ENCODE results near the gene MTA1.

MTA1 gene

GRCh38 chr14:105392131-105393090 is 27.2 kb upstream of the MTA1 start:
- 98% methylated on average over 33 of the region's 40 CpGs for WGBS (ENCODE audit: insufficient coverage)
- no peaks in the 10 kb centered on the region for H3K27me3 ChIP-seq (replicated peaks in 2 of 5; ENCODE audit: control insufficient read depth in 4 of 5, insufficient read depth in 5 of 5, low read length in 4 of 5)
- H3K4me1 ChIP-seq (ENCODE audit: control extremely low read depth in 1 of 4, control insufficient read depth in 4 of 4, insufficient read depth in 4 of 4, low read length in 3 of 4) = peaks cover 0 to 54% (median 34%) of the 10 kb centered on the region in 4 experiments
- POLR2A ChIA-PET = interaction anchor here (0.6 kb wide), 1 partner anchor 429 kb away, joined by 5 read pairs; no protein-coding TSS in a partner anchor
- CTCF ChIA-PET = interaction anchor here (1.2 to 4.5 kb wide), 3 partner anchors 14 to 21 kb away, joined by 3 to 24 read pairs (median 5); no protein-coding TSS in a partner anchor
- H3K27ac ChIP-seq (ENCODE audit: insufficient read depth in 1 of 2, low read depth in 1 of 2, low read length in 2 of 2, poor library complexity in 1 of 2, severe bottlenecking in 2 of 2) = no peak overlapping the region
- no peak overlapping the region for H3K4me3 ChIP-seq (ENCODE audit: control insufficient read depth in 1 of 7, extremely low read depth in 1 of 7, insufficient read depth in 4 of 7, low read depth in 2 of 7, low read length in 6 of 7)
- H3K9me3 ChIP-seq (ENCODE audit: control extremely low read depth in 1 of 5, control insufficient read depth in 4 of 5, insufficient read depth in 2 of 5, low read depth in 1 of 5, low read length in 4 of 5) = no peaks in the 10 kb centered on the region
- no peak for DNase-seq
- peaks cover 0 to 12% (median 6%) of the 10 kb centered on the region in 4 experiments for H3K36me3 ChIP-seq (ENCODE audit: control insufficient read depth in 4 of 4, insufficient read depth in 4 of 4, low read length in 3 of 4)

- no peaks in the 10 kb centered on the region for H3K9me3 ChIP-seq (ENCODE audit: control extremely low read depth in 1 of 5, control insufficient read depth in 4 of 5, insufficient read depth in 2 of 5, low read depth in 1 of 5, low read length in 4 of 5)
These were observed 26.5 kb upstream of the MTA1 start for GRCh38 chr14:105393151-105393550.

GRCh38 chr14:105394714-105395537 is 24.7 kb upstream of the MTA1 start:
- ChIA-PET CTCF (interaction anchor here (4.5 kb wide), 1 partner anchor 22 kb away, joined by 24 read pairs; no protein-coding TSS in a partner anchor), POLR2A (interaction anchor here (0.5 kb wide), 1 partner anchor 14 kb away, joined by 4 read pairs; no protein-coding TSS in a partner anchor)
- Histone ChIP-seq H3K4me3 (ENCODE audit: control insufficient read depth in 1 of 7, extremely low read depth in 1 of 7, insufficient read depth in 4 of 7, low read depth in 2 of 7, low read length in 6 of 7) (no peak overlapping the region), H3K9me3 (ENCODE audit: control extremely low read depth in 1 of 5, control insufficient read depth in 4 of 5, insufficient read depth in 2 of 5, low read depth in 1 of 5, low read length in 4 of 5) (no peaks in the 10 kb centered on the region), H3K27ac (ENCODE audit: insufficient read depth in 1 of 2, low read depth in 1 of 2, low read length in 2 of 2, poor library complexity in 1 of 2, severe bottlenecking in 2 of 2) (no peak overlapping the region), H3K27me3 (replicated peaks in 2 of 5; ENCODE audit: control insufficient read depth in 4 of 5, insufficient read depth in 5 of 5, low read length in 4 of 5) (no peaks in the 10 kb centered on the region), H3K4me1 (ENCODE audit: control extremely low read depth in 1 of 4, control insufficient read depth in 4 of 4, insufficient read depth in 4 of 4, low read length in 3 of 4) (peaks cover 0 to 59% (median 39%) of the 10 kb centered on the region in 4 experiments), H3K36me3 (ENCODE audit: control insufficient read depth in 4 of 4, insufficient read depth in 4 of 4, low read length in 3 of 4) (peaks cover 0 to 13% (median 7%) of the 10 kb centered on the region in 4 experiments)
- 90% methylated on average over 21 of the region's 25 CpGs for WGBS (ENCODE audit: insufficient coverage)
- no peak for DNase-seq

More at GRCh38 chr14:105393151-105393550, 26.5 kb upstream of the MTA1 start:
- no peaks in the 10 kb centered on the region for H3K27me3 ChIP-seq (replicated peaks in 2 of 5; ENCODE audit: control insufficient read depth in 4 of 5, insufficient read depth in 5 of 5, low read length in 4 of 5)
- DNase-seq = no peak
- H3K4me3 ChIP-seq (ENCODE audit: control insufficient read depth in 1 of 7, extremely low read depth in 1 of 7, insufficient read depth in 4 of 7, low read depth in 2 of 7, low read length in 6 of 7) = no peak overlapping the region
- CTCF ChIA-PET = interaction anchor here (4.5 kb wide), 1 partner anchor 21 kb away, joined by 24 read pairs; no protein-coding TSS in a partner anchor
- H3K27ac ChIP-seq (ENCODE audit: insufficient read depth in 1 of 2, low read depth in 1 of 2, low read length in 2 of 2, poor library complexity in 1 of 2, severe bottlenecking in 2 of 2) = no peak overlapping the region
- 96% methylated on average over 14 of the region's 14 CpGs for WGBS (ENCODE audit: insufficient coverage)
- peaks cover 0 to 9% (median 4%) of the 10 kb centered on the region in 4 experiments for H3K36me3 ChIP-seq (ENCODE audit: control insufficient read depth in 4 of 4, insufficient read depth in 4 of 4, low read length in 3 of 4)
- H3K4me1 ChIP-seq (ENCODE audit: control extremely low read depth in 1 of 4, control insufficient read depth in 4 of 4, insufficient read depth in 4 of 4, low read length in 3 of 4) = peaks cover 0 to 60% (median 40%) of the 10 kb centered on the region in 4 experiments
- POLR2A ChIA-PET = no interaction called here

- Histone ChIP-seq H3K4me3 (ENCODE audit: control insufficient read depth in 1 of 7, extremely low read depth in 1 of 7, insufficient read depth in 4 of 7, low read depth in 2 of 7, low read length in 6 of 7) (no peak overlapping the region), H3K36me3 (ENCODE audit: control insufficient read depth in 4 of 4, insufficient read depth in 4 of 4, low read length in 3 of 4) (peaks cover 0 to 18% (median 13%) of the 10 kb centered on the region in 4 experiments), H3K4me1 (ENCODE audit: control extremely low read depth in 1 of 4, control insufficient read depth in 4 of 4, insufficient read depth in 4 of 4, low read length in 3 of 4) (peaks cover 0 to 54% (median 37%) of the 10 kb centered on the region in 4 experiments), H3K27ac (ENCODE audit: insufficient read depth in 1 of 2, low read depth in 1 of 2, low read length in 2 of 2, poor library complexity in 1 of 2, severe bottlenecking in 2 of 2) (no peak overlapping the region), H3K27me3 (replicated peaks in 2 of 5; ENCODE audit: control insufficient read depth in 4 of 5, insufficient read depth in 5 of 5, low read length in 4 of 5) (no peaks in the 10 kb centered on the region), H3K9me3 (ENCODE audit: control extremely low read depth in 1 of 5, control insufficient read depth in 4 of 5, insufficient read depth in 2 of 5, low read depth in 1 of 5, low read length in 4 of 5) (peaks cover 0 to 4% (median 0%) of the 10 kb centered on the region in 5 experiments)
- 97% methylated on average over 8 of the region's 8 CpGs for WGBS (ENCODE audit: insufficient coverage)
- CTCF ChIA-PET = interaction anchor here (1.3 to 4.5 kb wide), 2 partner anchors 16 to 23 kb away, joined by 5 to 24 read pairs; no protein-coding TSS in a partner anchor
- POLR2A ChIA-PET = interaction anchor here (0.5 kb wide), 1 partner anchor 14 kb away, joined by 4 read pairs; no protein-coding TSS in a partner anchor
- no peak for DNase-seq
These were observed 24.1 kb upstream of the MTA1 start for GRCh38 chr14:105395538-105395854.

GRCh38 chr14:105397350-105397931 is 22.2 kb upstream of the MTA1 start:
- Histone ChIP-seq H3K4me3 (ENCODE audit: control insufficient read depth in 1 of 7, extremely low read depth in 1 of 7, insufficient read depth in 4 of 7, low read depth in 2 of 7, low read length in 6 of 7) (peak overlapping the region in 5 of 7 experiments; percentile 63 to 83 (median 73)), H3K4me1 (ENCODE audit: control extremely low read depth in 1 of 4, control insufficient read depth in 4 of 4, insufficient read depth in 4 of 4, low read length in 3 of 4) (peaks cover 0 to 47% (median 31%) of the 10 kb centered on the region in 4 experiments), H3K36me3 (ENCODE audit: control insufficient read depth in 4 of 4, insufficient read depth in 4 of 4, low read length in 3 of 4) (peaks cover 2 to 24% (median 22%) of the 10 kb centered on the region in 4 experiments), H3K27ac (ENCODE audit: insufficient read depth in 1 of 2, low read depth in 1 of 2, low read length in 2 of 2, poor library complexity in 1 of 2, severe bottlenecking in 2 of 2) (peak overlapping the region; percentile 77 to 87), H3K27me3 (replicated peaks in 2 of 5; ENCODE audit: control insufficient read depth in 4 of 5, insufficient read depth in 5 of 5, low read length in 4 of 5) (no peaks in the 10 kb centered on the region), H3K9me3 (ENCODE audit: control extremely low read depth in 1 of 5, control insufficient read depth in 4 of 5, insufficient read depth in 2 of 5, low read depth in 1 of 5, low read length in 4 of 5) (peaks cover 0 to 5% (median 0%) of the 10 kb centered on the region in 5 experiments)
- DNase-seq = no peak
- ChIA-PET POLR2A (interaction anchor here (0.8 kb wide), 2 partner anchors 14 to 295 kb away, joined by 3 read pairs; no protein-coding TSS in a partner anchor), CTCF (interaction anchor here (0.7 to 2.0 kb wide), 7 partner anchors 9 to 92 kb away, joined by 3 to 7 read pairs (median 3); no protein-coding TSS in a partner anchor)
- 97% methylated on average over 11 of the region's 13 CpGs for WGBS (ENCODE audit: insufficient coverage)

- whole genome bisulfite sequencing (ENCODE audit: insufficient coverage) = under 1% methylated on average over 67 of the region's 77 CpGs
- peaks cover 0 to 47% (median 31%) of the 10 kb centered on the region in 4 experiments for H3K4me1 ChIP-seq (ENCODE audit: control extremely low read depth in 1 of 4, control insufficient read depth in 4 of 4, insufficient read depth in 4 of 4, low read length in 3 of 4)
- peak within 1 kb of the TSS; percentile 77 to 87 for H3K27ac ChIP-seq (ENCODE audit: insufficient read depth in 1 of 2, low read depth in 1 of 2, low read length in 2 of 2, poor library complexity in 1 of 2, severe bottlenecking in 2 of 2)
- peaks cover 2 to 24% (median 21%) of the 10 kb centered on the region in 4 experiments for H3K36me3 ChIP-seq (ENCODE audit: control insufficient read depth in 4 of 4, insufficient read depth in 4 of 4, low read length in 3 of 4)
- peaks cover 0 to 5% (median 0%) of the 10 kb centered on the region in 5 experiments for H3K9me3 ChIP-seq (ENCODE audit: control extremely low read depth in 1 of 5, control insufficient read depth in 4 of 5, insufficient read depth in 2 of 5, low read depth in 1 of 5, low read length in 4 of 5)
- peak; percentile 85 to 93 (median 92) for DNase-seq
- no peaks in the 10 kb centered on the region for H3K27me3 ChIP-seq (replicated peaks in 2 of 5; ENCODE audit: control insufficient read depth in 4 of 5, insufficient read depth in 5 of 5, low read length in 4 of 5)
- peak within 1 kb of the TSS; percentile 49 to 83 (median 72) for H3K4me3 ChIP-seq (ENCODE audit: control insufficient read depth in 1 of 7, extremely low read depth in 1 of 7, insufficient read depth in 4 of 7, low read depth in 2 of 7, low read length in 6 of 7)
- ChIA-PET POLR2A (interaction anchor here (0.6 to 1.0 kb wide), 5 partner anchors 14 to 335 kb away, joined by 3 to 4 read pairs (median 4); no protein-coding TSS in a partner anchor), CTCF (interaction anchor here (0.7 to 2.0 kb wide), 9 partner anchors 8 to 22 kb away, joined by 3 to 10 read pairs (median 4); no protein-coding TSS in a partner anchor)
These were observed 21.4 kb upstream of the MTA1 start, which contains the start of gene TEX22 for GRCh38 chr14:105398044-105398725. Gene TEX22 (plus strand): TSS chr14:105398538. CDS start chr14:105399341, 803 bp downstream.

Measured in common myeloid progenitor, CD34-positive (primary cell).